GM23338 (cell line): ENCODE data around the gene PDE2A. TPM values are rescaled to one million over a fixed set of nuclear protein-coding genes. Genes with fewer than 3 reads are reported as not detected.
A peak's percentile ranks its signal among the peaks of the same experiment; 100 is the strongest.

Source experiments
- ATAC-seq: fragments of 200-7000 bp; cut with Tn5 transposase; 3 replicates; pipeline ENCODE4 v1.9.1; 2020
- DNase-seq: peaks from one replicate; pipeline ENCODE4 v3.0.0-alpha.2; 2015; ENCODE audit warnings: low spot score
- H2AFZ ChIP-seq: fragments of 200-600 bp; sonication (generic); 2 replicates; pipeline ENCODE4 v1.8.0; 2016; ENCODE audit warnings: antibody characterized with exemption, mild to moderate bottlenecking, moderate library complexity
- H3F3A ChIP-seq: fragments of 200-600 bp; sonication (generic); replicated peaks from 2 replicates; pipeline ENCODE4 v1.8.0; 2017; ENCODE audit warnings: antibody characterized with exemption, mixed run types, low read depth
- H3K27ac ChIP-seq: fragments of 200-600 bp; sonication (generic); 2 replicates; pipeline ENCODE4 v1.6.1; 2016; ENCODE audit warnings: low read depth
- H3K27me3 ChIP-seq: fragments of 200-600 bp; sonication (generic); 2 replicates; pipeline ENCODE4 v1.8.0; 2016; ENCODE audit warnings: mild to moderate bottlenecking, mixed run types, moderate library complexity; ENCODE audit not compliant: insufficient read depth
- H3K36me3 ChIP-seq: fragments of 200-600 bp; sonication (generic); 2 replicates; pipeline ENCODE4 v1.8.0; 2016; ENCODE audit warnings: mild to moderate bottlenecking; ENCODE audit not compliant: insufficient read depth
- H3K4me1 ChIP-seq: fragments of 200-600 bp; sonication (generic); 2 replicates; pipeline ENCODE4 v1.8.0; 2016; ENCODE audit warnings: mild to moderate bottlenecking, moderate library complexity; ENCODE audit not compliant: insufficient read depth
- H3K4me2 ChIP-seq: fragments of 200-600 bp; sonication (generic); 2 replicates; pipeline ENCODE4 v1.7.1; 2017; ENCODE audit warnings: mixed run types
- H3K4me3 ChIP-seq: fragments of 200-600 bp; sonication (generic); 2 replicates; pipeline ENCODE4 v1.6.1; 2016; ENCODE audit warnings: mixed run types
- H3K79me2 ChIP-seq: fragments of 200-600 bp; sonication (generic); replicated peaks from 2 replicates; pipeline ENCODE4 v1.8.0; 2017; ENCODE audit warnings: mild to moderate bottlenecking; ENCODE audit not compliant: insufficient read depth
- H3K9me2 ChIP-seq: fragments of 200-600 bp; sonication (generic); 2 replicates; pipeline ENCODE4 v1.8.0; 2017; ENCODE audit not compliant: insufficient read depth
- H4K20me1 ChIP-seq: fragments of 200-600 bp; sonication (generic); replicated peaks from 2 replicates; pipeline ENCODE4 v1.8.0; 2017; ENCODE audit warnings: mild to moderate bottlenecking; ENCODE audit not compliant: insufficient read depth
- H3K27ac Mint-ChIP-seq: 2 replicates; pipeline ENCODE4 v1.8.0; 2020; ENCODE audit warnings: inconsistent platforms, mild to moderate bottlenecking, moderate library complexity, mixed read lengths
- H3K27me3 Mint-ChIP-seq: 3 replicates; pipeline ENCODE4 v1.8.0; 2022; ENCODE audit warnings: low read depth, mild to moderate bottlenecking, moderate library complexity, mixed read lengths, inconsistent platforms; ENCODE audit not compliant: insufficient read depth, poor library complexity
- H3K36me3 Mint-ChIP-seq: 3 replicates; pipeline ENCODE4 v1.8.0; 2021; ENCODE audit warnings: low read depth, mild to moderate bottlenecking, inconsistent platforms, moderate library complexity, mixed read lengths
- H3K4me1 Mint-ChIP-seq: 3 replicates; pipeline ENCODE4 v1.8.0; 2020; ENCODE audit warnings: mild to moderate bottlenecking, inconsistent platforms, mixed read lengths
- H3K4me3 Mint-ChIP-seq: 3 replicates; pipeline ENCODE4 v1.8.0; 2021; ENCODE audit warnings: moderate library complexity, mild to moderate bottlenecking, inconsistent platforms, mixed read lengths
- H3K9me3 Mint-ChIP-seq: 3 replicates; pipeline ENCODE4 v1.8.0; 2020; ENCODE audit warnings: moderate library complexity, mild to moderate bottlenecking, inconsistent platforms, mixed read lengths
- CREB1 ChIP-seq: fragments of 250-450 bp; sonication (Bioruptor Pico); IDR thresholded peaks from 2 replicates; pipeline ENCODE4 v1.5.0; 2020; ENCODE audit warnings: low read depth, mild to moderate bottlenecking, moderate library complexity
- STAT1 ChIP-seq: IDR thresholded peaks from one replicate; pipeline ENCODE4 v1.6.1; 2016; ENCODE audit warnings: antibody characterized with exemption; ENCODE audit not compliant: unreplicated experiment
- ZNF331 ChIP-seq: fragments of 250-450 bp; sonication (Bioruptor Pico); IDR thresholded peaks from 2 replicates; pipeline ENCODE4 v1.5.0; 2020; ENCODE audit warnings: low read depth, mild to moderate bottlenecking, moderate library complexity
- polyA plus RNA-seq: library from polyadenylated mRNA; unstranded; fragments of >200 nt; fragmentation: Nextera tagmentation; extraction: Ambion mirVana; gene quantifications from 2 replicates; pipeline ENCODE4 v1.2.1, GENCODE V29; 2016
- total RNA-seq: library from RNA; depleted of rRNA; stranded (reverse); fragments of >200 nt; shearing (Covaris generic); gene quantifications from 2 replicates; pipeline ENCODE4 v1.2.3, GENCODE V29; 2014
- TF ChIP-seq, protein P1 (sequence below): IDR thresholded peaks from 2 replicates; pipeline ENCODE4 v1.6.1; 2016; ENCODE audit warnings: antibody characterized with exemption
- TF ChIP-seq, protein P2 (sequence below): IDR thresholded peaks from one replicate; pipeline ENCODE4 v1.6.1; 2018; ENCODE audit warnings: antibody characterized with exemption; ENCODE audit not compliant: unreplicated experiment
- TF ChIP-seq, protein P3 (sequence below), 2 experiments: fragments of 200-600 bp in 1 of 2; sonication (generic) in 1 of 2; conservative IDR thresholded peaks; 2 replicates each; pipeline versions ENCODE4 v1.5.1 to v1.6.1; 2016 to 2017; ENCODE audit warnings: antibody characterized with exemption in 2 of 2, low read depth in 2 of 2, mild to moderate bottlenecking in 2 of 2, moderate library complexity in 1 of 2

Gene PDE2A
- total and polyA plus RNA-seq, 2 experiments from 2014 or later = 4.3 to 16.2 TPM

DNA sequence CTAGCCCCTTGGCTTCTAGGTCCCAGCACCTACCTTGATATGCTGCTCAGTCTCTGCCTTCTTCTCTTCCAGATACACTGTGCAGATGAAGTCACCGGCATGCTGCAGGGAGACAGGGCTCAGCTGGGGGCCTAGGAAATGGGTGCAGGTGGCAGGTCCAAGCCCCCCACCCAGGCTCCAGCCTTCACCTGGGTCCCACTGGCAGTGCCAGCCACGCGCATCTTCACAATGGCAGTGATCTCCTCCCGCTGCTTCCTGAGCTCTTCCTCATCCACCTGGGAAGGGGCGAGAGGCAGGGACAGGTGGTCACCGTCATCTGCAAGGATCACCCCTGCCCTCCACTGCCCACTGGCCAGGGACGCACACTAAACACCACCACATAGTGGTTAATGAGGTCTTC, 21.1 kb upstream of the PDE2A start:
- Mint-ChIP-seq H3K27ac (no peak overlapping the region), H3K36me3 (peaks cover 45% of the 10 kb centered on the region), H3K4me3 (no peak overlapping the region), H3K27me3 (peaks cover 15% of the 10 kb centered on the region), H3K9me3 (no peaks in the 10 kb centered on the region), H3K4me1 (peaks cover 2% of the 10 kb centered on the region; the same call in 1 of the 3 replicates)
- H3K4me2 ChIP-seq = no peak overlapping the region
- DNase-seq = no peak
- H3F3A ChIP-seq = no peaks in the 10 kb centered on the region
- H3K27me3 ChIP-seq = no peaks in the 10 kb centered on the region
- H3K4me1 ChIP-seq = peaks cover 4% of the 10 kb centered on the region; the same call in 1 of the 2 replicates
- no peak overlapping the region for H3K27ac ChIP-seq
- H3K36me3 ChIP-seq = no peaks in the 10 kb centered on the region; the same call in 1 of the 2 replicates
- no peaks in the 10 kb centered on the region for H3K79me2 ChIP-seq
- no peak overlapping the region for H3K4me3 ChIP-seq
- no peak overlapping the region for H2AFZ ChIP-seq
- no peaks in the 10 kb centered on the region for H3K9me2 ChIP-seq
- ATAC-seq = no peak
- no peaks in the 10 kb centered on the region for H4K20me1 ChIP-seq
- TF ChIP-seq ZNF331 (CRISPR knock-in tag) (no peak), STAT1 (no peak)
- TF ChIP-seq, protein P1, sequence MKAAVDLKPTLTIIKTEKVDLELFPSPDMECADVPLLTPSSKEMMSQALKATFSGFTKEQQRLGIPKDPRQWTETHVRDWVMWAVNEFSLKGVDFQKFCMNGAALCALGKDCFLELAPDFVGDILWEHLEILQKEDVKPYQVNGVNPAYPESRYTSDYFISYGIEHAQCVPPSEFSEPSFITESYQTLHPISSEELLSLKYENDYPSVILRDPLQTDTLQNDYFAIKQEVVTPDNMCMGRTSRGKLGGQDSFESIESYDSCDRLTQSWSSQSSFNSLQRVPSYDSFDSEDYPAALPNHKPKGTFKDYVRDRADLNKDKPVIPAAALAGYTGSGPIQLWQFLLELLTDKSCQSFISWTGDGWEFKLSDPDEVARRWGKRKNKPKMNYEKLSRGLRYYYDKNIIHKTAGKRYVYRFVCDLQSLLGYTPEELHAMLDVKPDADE = no peak
- TF ChIP-seq, protein P2, sequence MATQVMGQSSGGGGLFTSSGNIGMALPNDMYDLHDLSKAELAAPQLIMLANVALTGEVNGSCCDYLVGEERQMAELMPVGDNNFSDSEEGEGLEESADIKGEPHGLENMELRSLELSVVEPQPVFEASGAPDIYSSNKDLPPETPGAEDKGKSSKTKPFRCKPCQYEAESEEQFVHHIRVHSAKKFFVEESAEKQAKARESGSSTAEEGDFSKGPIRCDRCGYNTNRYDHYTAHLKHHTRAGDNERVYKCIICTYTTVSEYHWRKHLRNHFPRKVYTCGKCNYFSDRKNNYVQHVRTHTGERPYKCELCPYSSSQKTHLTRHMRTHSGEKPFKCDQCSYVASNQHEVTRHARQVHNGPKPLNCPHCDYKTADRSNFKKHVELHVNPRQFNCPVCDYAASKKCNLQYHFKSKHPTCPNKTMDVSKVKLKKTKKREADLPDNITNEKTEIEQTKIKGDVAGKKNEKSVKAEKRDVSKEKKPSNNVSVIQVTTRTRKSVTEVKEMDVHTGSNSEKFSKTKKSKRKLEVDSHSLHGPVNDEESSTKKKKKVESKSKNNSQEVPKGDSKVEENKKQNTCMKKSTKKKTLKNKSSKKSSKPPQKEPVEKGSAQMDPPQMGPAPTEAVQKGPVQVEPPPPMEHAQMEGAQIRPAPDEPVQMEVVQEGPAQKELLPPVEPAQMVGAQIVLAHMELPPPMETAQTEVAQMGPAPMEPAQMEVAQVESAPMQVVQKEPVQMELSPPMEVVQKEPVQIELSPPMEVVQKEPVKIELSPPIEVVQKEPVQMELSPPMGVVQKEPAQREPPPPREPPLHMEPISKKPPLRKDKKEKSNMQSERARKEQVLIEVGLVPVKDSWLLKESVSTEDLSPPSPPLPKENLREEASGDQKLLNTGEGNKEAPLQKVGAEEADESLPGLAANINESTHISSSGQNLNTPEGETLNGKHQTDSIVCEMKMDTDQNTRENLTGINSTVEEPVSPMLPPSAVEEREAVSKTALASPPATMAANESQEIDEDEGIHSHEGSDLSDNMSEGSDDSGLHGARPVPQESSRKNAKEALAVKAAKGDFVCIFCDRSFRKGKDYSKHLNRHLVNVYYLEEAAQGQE = no peak

DNA sequence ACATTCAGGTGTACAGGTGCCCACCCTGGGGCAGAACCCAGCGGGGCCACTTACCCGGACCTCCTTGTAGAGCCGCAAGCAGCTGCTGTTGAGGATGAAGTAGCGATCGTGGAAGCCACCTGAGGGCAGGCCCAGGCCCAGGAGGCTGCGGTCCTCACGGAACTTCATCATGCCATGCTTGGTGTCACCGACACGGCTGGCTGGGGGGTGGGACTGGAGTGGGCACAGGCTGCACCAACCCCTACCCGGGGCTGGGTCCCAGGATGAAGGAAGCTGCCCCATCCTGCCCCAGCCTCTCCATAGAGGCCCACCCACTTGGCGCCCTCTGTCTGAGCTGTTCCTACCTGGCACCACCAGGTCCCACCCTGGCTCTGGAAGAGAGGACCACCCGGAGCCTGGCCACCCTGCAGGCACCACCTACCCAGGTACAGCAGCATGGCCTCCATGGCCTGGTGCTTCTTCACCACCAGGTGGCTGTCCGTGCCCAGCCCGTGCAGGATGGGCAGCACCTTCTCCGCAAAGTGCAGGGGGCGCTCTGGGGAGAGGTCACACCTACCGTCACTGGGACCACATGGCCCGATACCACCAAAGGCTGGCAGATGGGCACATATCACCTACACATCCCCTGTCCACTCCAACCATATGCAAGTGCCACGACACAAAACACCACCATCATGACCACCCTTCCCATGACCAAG, 19.2 kb upstream of the PDE2A start:
- Histone ChIP-seq H3K4me1 (peaks cover 4% of the 10 kb centered on the region; the same call in 1 of the 2 replicates), H3K4me3 (no peak overlapping the region), H3K27me3 (no peaks in the 10 kb centered on the region), H3K79me2 (no peaks in the 10 kb centered on the region), H3F3A (no peaks in the 10 kb centered on the region), H3K27ac (no peak overlapping the region), H3K9me2 (no peaks in the 10 kb centered on the region), H3K36me3 (no peaks in the 10 kb centered on the region; the same call in 1 of the 2 replicates), H4K20me1 (no peaks in the 10 kb centered on the region), H2AFZ (no peak overlapping the region), H3K4me2 (no peak overlapping the region)
- TF ChIP-seq ZNF331 (CRISPR knock-in tag) (no peak), CREB1 (CRISPR knock-in tag) (no peak)
- TF ChIP-seq, protein P3, sequence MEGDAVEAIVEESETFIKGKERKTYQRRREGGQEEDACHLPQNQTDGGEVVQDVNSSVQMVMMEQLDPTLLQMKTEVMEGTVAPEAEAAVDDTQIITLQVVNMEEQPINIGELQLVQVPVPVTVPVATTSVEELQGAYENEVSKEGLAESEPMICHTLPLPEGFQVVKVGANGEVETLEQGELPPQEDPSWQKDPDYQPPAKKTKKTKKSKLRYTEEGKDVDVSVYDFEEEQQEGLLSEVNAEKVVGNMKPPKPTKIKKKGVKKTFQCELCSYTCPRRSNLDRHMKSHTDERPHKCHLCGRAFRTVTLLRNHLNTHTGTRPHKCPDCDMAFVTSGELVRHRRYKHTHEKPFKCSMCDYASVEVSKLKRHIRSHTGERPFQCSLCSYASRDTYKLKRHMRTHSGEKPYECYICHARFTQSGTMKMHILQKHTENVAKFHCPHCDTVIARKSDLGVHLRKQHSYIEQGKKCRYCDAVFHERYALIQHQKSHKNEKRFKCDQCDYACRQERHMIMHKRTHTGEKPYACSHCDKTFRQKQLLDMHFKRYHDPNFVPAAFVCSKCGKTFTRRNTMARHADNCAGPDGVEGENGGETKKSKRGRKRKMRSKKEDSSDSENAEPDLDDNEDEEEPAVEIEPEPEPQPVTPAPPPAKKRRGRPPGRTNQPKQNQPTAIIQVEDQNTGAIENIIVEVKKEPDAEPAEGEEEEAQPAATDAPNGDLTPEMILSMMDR (conservative IDR thresholded peaks at IDR 0.05; ENCODE audit: low read depth in 2 of 2) = peak; percentile 41 to 83
- DNase-seq (peak; percentile 40), ATAC-seq (peak; percentile 11; the same call in 2 of the 3 replicates)
- H3K9me3 Mint-ChIP-seq = no peaks in the 10 kb centered on the region
- peaks cover 10% of the 10 kb centered on the region for H3K27me3 Mint-ChIP-seq
- H3K4me1 Mint-ChIP-seq = peaks cover 2% of the 10 kb centered on the region; the same call in 1 of the 3 replicates
- peaks cover 37% of the 10 kb centered on the region for H3K36me3 Mint-ChIP-seq
- H3K4me3 Mint-ChIP-seq = no peak overlapping the region
- H3K27ac Mint-ChIP-seq = no peak overlapping the region
